HG03064 (cell line): Measurements from ENCODE around the gene ATP6V0B.

Experiments
- ATAC-seq: cut with Tn5 transposase; IDR thresholded peaks from one replicate; pipeline ENCODE4 v1.9.1; 2021; ENCODE audit warnings: low read depth; ENCODE audit not compliant: unreplicated experiment

Gene ATP6V0B

GRCh38 chr1:43945674-43946235 lies 29.0 kb upstream of the ATP6V0B start:
- no peak for ATAC-seq

- peak; percentile 90 for ATAC-seq
Measured at GRCh38 chr1:43946236-43947060, 28.3 kb upstream of the ATP6V0B start, which contains the start of gene IPO13. IPO13 (plus strand) TSS chr1:43946950; CDS start chr1:43947601, 651 bp downstream.

GRCh38 chr1:43947061-43947873 lies 27.5 kb upstream of the ATP6V0B start:
- ATAC-seq, result peak; percentile 0

- ATAC-seq, result no peak
Measured at GRCh38 chr1:43947874-43948437, 26.8 kb upstream of the ATP6V0B start.

DNA sequence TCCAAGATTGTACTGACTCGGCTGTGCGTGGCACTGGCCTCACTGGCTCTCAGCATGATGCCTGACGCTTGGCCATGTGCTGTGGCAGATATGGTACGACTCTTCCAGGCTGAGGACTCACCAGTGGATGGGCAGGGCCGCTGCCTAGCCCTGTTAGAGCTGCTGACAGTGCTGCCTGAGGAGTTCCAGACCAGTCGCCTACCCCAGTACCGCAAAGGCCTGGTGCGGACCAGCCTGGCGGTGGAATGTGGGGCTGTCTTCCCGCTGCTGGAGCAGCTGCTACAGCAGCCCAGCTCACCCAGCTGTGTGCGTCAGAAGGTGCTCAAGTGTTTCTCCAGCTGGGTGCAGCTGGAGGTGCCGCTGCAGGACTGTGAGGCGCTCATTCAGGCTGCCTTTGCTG lies 25.1 kb upstream of the ATP6V0B start:
- ATAC-seq, result no peak

GRCh38 chr1:43951021-43951985 lies 23.5 kb upstream of the ATP6V0B start:
- no peak for ATAC-seq

DNA sequence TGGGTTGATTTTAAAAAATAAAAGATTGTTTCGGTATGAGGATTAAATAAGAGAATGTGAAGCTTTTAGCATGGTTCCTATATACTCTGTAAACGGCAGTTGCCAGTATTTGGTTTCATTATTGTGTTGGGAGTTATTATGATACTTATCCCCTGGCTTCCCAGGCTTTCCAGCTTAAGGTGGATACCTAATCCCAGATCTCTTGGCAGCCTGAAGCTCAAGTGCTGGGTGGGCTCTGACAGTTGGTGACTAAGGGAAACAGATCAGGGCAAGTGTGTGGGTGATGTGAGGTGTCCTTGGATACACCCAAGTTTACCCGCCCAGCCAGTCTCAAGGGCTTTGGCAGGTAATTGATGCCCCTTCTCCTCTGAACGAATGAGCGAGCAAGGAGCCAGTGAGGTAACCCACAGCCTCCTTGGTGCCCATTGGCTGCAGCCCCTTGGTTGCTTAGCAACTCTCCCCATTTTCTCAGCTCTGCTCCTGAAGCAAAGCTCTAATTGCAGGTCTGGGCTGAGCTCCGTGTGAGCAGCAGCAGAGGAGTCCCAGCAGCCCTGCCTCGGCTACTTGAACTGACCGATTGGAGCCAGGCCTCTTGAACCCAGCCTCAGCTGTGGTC lies 21.9 kb upstream of the ATP6V0B start:
- no peak for ATAC-seq

- no peak for ATAC-seq
Measured at GRCh38 chr1:43953361-43953760, 21.4 kb upstream of the ATP6V0B start.

GRCh38 chr1:43954036-43954435 lies 20.7 kb upstream of the ATP6V0B start:
- ATAC-seq, result no peak

DNA sequence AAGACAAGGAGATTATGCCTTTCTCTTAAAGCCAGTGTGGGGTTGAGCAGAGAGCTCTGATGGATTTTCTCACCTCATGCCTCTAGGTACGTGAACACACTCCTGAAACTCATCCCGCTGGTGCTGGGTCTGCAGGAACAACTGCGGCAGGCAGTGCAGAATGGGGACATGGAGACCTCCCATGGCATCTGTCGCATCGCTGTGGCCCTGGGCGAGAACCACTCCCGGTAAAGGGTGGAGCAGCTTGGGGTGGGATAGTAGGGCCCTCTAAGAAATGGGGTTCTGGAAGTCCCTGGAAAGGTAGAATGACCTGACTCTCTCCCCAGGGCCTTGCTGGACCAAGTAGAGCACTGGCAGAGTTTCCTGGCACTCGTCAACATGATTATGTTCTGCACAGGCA lies 18.5 kb upstream of the ATP6V0B start:
- no peak for ATAC-seq

- ATAC-seq, result no peak
Measured at GRCh38 chr1:43957407-43958040, 17.2 kb upstream of the ATP6V0B start.

GRCh38 chr1:43958351-43959255 lies 16.2 kb upstream of the ATP6V0B start:
- ATAC-seq, result no peak

GRCh38 chr1:43960798-43961197 lies 14.0 kb upstream of the ATP6V0B start:
- ATAC-seq, result no peak

- ATAC-seq, result no peak
Measured at GRCh38 chr1:43961692-43962091, 13.1 kb upstream of the ATP6V0B start.

- ATAC-seq, result no peak
Measured at GRCh38 chr1:43962324-43962723, 12.4 kb upstream of the ATP6V0B start.

DNA sequence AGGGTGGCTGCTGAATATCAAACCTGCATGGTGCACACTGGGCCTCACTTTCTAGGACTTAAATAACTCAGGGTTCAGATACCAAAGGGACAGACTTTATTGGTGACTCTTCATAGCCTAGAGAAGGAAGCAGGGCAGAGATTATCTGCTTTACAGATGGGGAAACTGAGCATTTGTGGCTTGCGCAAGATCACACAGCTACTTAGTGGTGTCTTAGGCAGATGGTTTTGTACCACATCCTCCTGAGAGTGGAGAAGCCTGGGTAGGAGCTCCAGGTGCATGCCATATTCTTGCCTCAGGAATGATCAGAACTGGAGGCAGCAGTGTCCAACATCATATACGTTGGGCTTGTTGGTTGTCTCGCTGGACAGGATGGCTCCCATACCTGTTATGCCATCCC lies 11.8 kb upstream of the ATP6V0B start:
- ATAC-seq, result no peak

DNA sequence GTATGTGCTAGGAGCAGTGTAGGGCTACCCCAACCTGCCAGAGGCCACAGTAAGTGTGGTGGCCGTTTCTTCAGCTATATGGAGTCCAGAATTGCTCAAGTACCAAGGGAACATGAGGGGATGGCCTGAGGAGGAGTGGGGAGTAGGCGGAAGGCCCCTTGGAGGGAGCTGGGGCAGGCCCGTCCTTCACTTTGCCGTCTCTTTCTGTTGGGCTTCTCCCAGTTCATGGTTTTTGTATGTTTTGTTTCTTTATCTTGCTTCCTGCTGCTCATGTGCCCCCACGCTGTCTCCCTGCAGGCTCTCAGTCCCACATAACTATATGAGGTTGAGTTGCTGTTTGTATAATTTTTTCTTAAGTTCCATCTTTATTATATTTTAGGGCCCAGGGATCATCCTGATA lies 10.9 kb upstream of the ATP6V0B start:
- ATAC-seq, result no peak

GRCh38 chr1:43965316-43965715 lies 9.4 kb upstream of the ATP6V0B start:
- ATAC-seq, result no peak
